GM19455 (cell line): ENCODE measurements around the gene ZNF146.
"Not testable (repeated sequence)": the region's sequence is repeated elsewhere in the genome, so short reads cannot be mapped to it uniquely, and the experiment has no call there.

Experiments used
- ATAC-seq: cut with Tn5 transposase; IDR thresholded peaks from one replicate; pipeline ENCODE4 v1.9.1; 2021; ENCODE audit not compliant: unreplicated experiment

Gene ZNF146

GRCh38 chr19:36269295-36269694 is 54.4 kb downstream of the ZNF146 start:
- ATAC-seq = not testable (repeated sequence)
